A673 (cell line): ENCODE measurements around the gene RIBC1.

ENCODE experiments used
- EZH2 ChIP-seq: fragments of 200-600 bp; sonication (generic); IDR thresholded peaks from 2 replicates; pipeline ENCODE4 v1.6.1; 2017; ENCODE audit warnings: borderline replicate concordance, low read depth, mild to moderate bottlenecking, mixed read lengths, antibody characterized with exemption, low read length; ENCODE audit not compliant: poor library complexity, severe bottlenecking
- TF ChIP-seq, protein P1 (sequence below): fragments of 300-800, 200-600 bp; sonication (generic); conservative IDR thresholded peaks from 2 replicates; pipeline ENCODE4 v1.5.1; 2017; ENCODE audit warnings: low read depth, mild to moderate bottlenecking, antibody characterized with exemption, low read length, moderate library complexity, mixed read lengths

DNA sequence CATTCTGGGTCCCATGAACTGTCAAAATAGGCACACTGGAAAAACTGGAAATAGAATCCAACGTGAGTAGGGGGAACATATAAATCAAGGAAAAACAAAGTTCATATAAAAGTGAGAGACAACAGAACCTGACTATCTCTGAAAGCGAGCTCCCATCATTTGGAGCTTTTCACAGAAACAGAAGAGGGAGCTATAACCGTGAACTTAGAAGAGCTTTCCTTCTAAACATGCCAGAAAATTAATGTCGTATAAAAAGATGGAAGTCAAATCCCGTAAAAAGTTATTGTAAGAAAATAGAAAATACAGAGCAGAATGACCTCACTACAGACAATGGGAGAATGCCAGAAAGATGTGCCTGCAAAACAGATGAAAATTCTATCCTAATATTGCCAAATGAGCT, 35.4 kb downstream of the RIBC1 start:
- TF ChIP-seq, protein P1, sequence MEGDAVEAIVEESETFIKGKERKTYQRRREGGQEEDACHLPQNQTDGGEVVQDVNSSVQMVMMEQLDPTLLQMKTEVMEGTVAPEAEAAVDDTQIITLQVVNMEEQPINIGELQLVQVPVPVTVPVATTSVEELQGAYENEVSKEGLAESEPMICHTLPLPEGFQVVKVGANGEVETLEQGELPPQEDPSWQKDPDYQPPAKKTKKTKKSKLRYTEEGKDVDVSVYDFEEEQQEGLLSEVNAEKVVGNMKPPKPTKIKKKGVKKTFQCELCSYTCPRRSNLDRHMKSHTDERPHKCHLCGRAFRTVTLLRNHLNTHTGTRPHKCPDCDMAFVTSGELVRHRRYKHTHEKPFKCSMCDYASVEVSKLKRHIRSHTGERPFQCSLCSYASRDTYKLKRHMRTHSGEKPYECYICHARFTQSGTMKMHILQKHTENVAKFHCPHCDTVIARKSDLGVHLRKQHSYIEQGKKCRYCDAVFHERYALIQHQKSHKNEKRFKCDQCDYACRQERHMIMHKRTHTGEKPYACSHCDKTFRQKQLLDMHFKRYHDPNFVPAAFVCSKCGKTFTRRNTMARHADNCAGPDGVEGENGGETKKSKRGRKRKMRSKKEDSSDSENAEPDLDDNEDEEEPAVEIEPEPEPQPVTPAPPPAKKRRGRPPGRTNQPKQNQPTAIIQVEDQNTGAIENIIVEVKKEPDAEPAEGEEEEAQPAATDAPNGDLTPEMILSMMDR = peak; percentile 50
- TF ChIP-seq EZH2 = no peak
